Measurements from ENCODE around the gene MSI2. TPM values are rescaled to one million over a fixed set of nuclear protein-coding genes. Genes with fewer than 3 reads are reported as not detected.

The MSI2 gene
- total RNA-seq, 1 experiment from 2014 or later: 174 TPM

- Mint-ChIP-seq H3K4me3 (ENCODE audit: unreplicated experiment) (no peak overlapping the region), H3K9me3 (ENCODE audit: unreplicated experiment) (no peaks in the 10 kb centered on the region), H3K36me3 (ENCODE audit: insufficient read depth, unreplicated experiment) (peaks cover 6% of the 10 kb centered on the region), H3K27ac (ENCODE audit: unreplicated experiment) (no peak overlapping the region), H3K4me1 (ENCODE audit: low read depth, unreplicated experiment) (no peaks in the 10 kb centered on the region), H3K27me3 (ENCODE audit: insufficient read depth, unreplicated experiment) (no peaks in the 10 kb centered on the region)
- no peaks in the 10 kb centered on the region for H3K9me3 ChIP-seq
- DNase-seq: no peak
- H3K4me1 ChIP-seq: no peaks in the 10 kb centered on the region
- no peaks in the 10 kb centered on the region for H3K36me3 ChIP-seq (ENCODE audit: control insufficient read depth, insufficient read depth, low read length)
- BruUV-seq (replicated peaks): no TSS peak
- intact Hi-C loops (cut with micrococcal nuclease; ENCODE audit: unreplicated experiment): no loop called here
- POLR2A ChIA-PET: no interaction called here
- no peak overlapping the region for H3K4me3 ChIP-seq (ENCODE audit: low read depth, low read length)
- CTCF ChIA-PET: no interaction called here
- H3K27me3 ChIP-seq (replicated peaks; ENCODE audit: control insufficient read depth, insufficient read depth, low read length): no peaks in the 10 kb centered on the region
- TF ChIP-seq CTCF (IDR thresholded peaks at IDR 0.05; ENCODE audit: insufficient read depth in 1 of 2, low read depth in 1 of 2, low read length in 1 of 2, severe bottlenecking in 1 of 2, unreplicated experiment in 1 of 2): no peak
Measured at GRCh38 chr17:57704448-57704847, 448.1 kb downstream of the MSI2 start.

GRCh38 chr17:57705921-57706695 is 449.8 kb downstream of the MSI2 start:
- Mint-ChIP-seq H3K9me3 (ENCODE audit: unreplicated experiment) (no peaks in the 10 kb centered on the region), H3K27ac (ENCODE audit: unreplicated experiment) (no peak overlapping the region), H3K4me1 (ENCODE audit: low read depth, unreplicated experiment) (no peaks in the 10 kb centered on the region), H3K27me3 (ENCODE audit: insufficient read depth, unreplicated experiment) (peaks cover 3% of the 10 kb centered on the region), H3K36me3 (ENCODE audit: insufficient read depth, unreplicated experiment) (peaks cover under 1% of the 10 kb centered on the region), H3K4me3 (ENCODE audit: unreplicated experiment) (no peak overlapping the region)
- Histone ChIP-seq H3K9me3 (no peaks in the 10 kb centered on the region), H3K4me3 (ENCODE audit: low read depth, low read length) (no peak overlapping the region), H3K27me3 (replicated peaks; ENCODE audit: control insufficient read depth, insufficient read depth, low read length) (no peaks in the 10 kb centered on the region), H3K4me1 (no peaks in the 10 kb centered on the region), H3K36me3 (ENCODE audit: control insufficient read depth, insufficient read depth, low read length) (no peaks in the 10 kb centered on the region)
- no TSS peak for BruUV-seq (replicated peaks)
- CTCF ChIA-PET: interaction anchor here (0.6 kb wide), 1 partner anchor 70 kb away, joined by 3 read pairs; no protein-coding TSS in a partner anchor
- intact Hi-C loops (cut with micrococcal nuclease; ENCODE audit: unreplicated experiment): no loop called here
- POLR2A ChIA-PET: no interaction called here
- DNase-seq: no peak
- TF ChIP-seq CTCF (IDR thresholded peaks at IDR 0.05; ENCODE audit: insufficient read depth in 1 of 2, low read depth in 1 of 2, low read length in 1 of 2, severe bottlenecking in 1 of 2, unreplicated experiment in 1 of 2): no peak

GRCh38 chr17:57706761-57707160 is 450.4 kb downstream of the MSI2 start:
- H3K4me1 ChIP-seq: no peaks in the 10 kb centered on the region
- CTCF ChIA-PET: no interaction called here
- Mint-ChIP-seq H3K27me3 (ENCODE audit: insufficient read depth, unreplicated experiment) (peaks cover 8% of the 10 kb centered on the region), H3K36me3 (ENCODE audit: insufficient read depth, unreplicated experiment) (no peaks in the 10 kb centered on the region), H3K4me1 (ENCODE audit: low read depth, unreplicated experiment) (no peaks in the 10 kb centered on the region), H3K27ac (ENCODE audit: unreplicated experiment) (no peak overlapping the region), H3K4me3 (ENCODE audit: unreplicated experiment) (no peak overlapping the region), H3K9me3 (ENCODE audit: unreplicated experiment) (no peaks in the 10 kb centered on the region)
- no peak for TF ChIP-seq CTCF (IDR thresholded peaks at IDR 0.05; ENCODE audit: insufficient read depth in 1 of 2, low read depth in 1 of 2, low read length in 1 of 2, severe bottlenecking in 1 of 2, unreplicated experiment in 1 of 2)
- no peak overlapping the region for H3K4me3 ChIP-seq (ENCODE audit: low read depth, low read length)
- H3K27me3 ChIP-seq (replicated peaks; ENCODE audit: control insufficient read depth, insufficient read depth, low read length): no peaks in the 10 kb centered on the region
- intact Hi-C loops (cut with micrococcal nuclease; ENCODE audit: unreplicated experiment): no loop called here
- H3K36me3 ChIP-seq (ENCODE audit: control insufficient read depth, insufficient read depth, low read length): no peaks in the 10 kb centered on the region
- no TSS peak for BruUV-seq (replicated peaks)
- H3K9me3 ChIP-seq: no peaks in the 10 kb centered on the region
- POLR2A ChIA-PET: no interaction called here
- DNase-seq: no peak
